Calu3 (cell line): ENCODE data around the gene DPP3. TPM values are rescaled to one million over a fixed set of nuclear protein-coding genes. Genes with fewer than 3 reads are reported as not detected.

ENCODE experiments used
- BruUV-seq: library from RNA; stranded (reverse); fragments of 400-500 nt; replicated peaks from 2 replicates; lab custom pipeline; 2021; lab: Mats Ljungman, UMichigan
- CTCF ChIA-PET: fragments of 300-600 bp; sonication (Branson Sonifier 250); formaldehyde crosslinking; loops from one replicate; lab custom pipeline; 2022; ENCODE audit warnings: antibody characterized with exemption; lab: Charles Lee
- DNase-seq: peaks from one replicate; pipeline ENCODE4 v3.0.0; 2022
- H3K27ac Mint-ChIP-seq: one replicate; pipeline ENCODE4 v1.8.0; 2022; ENCODE audit warnings: mixed read lengths; ENCODE audit not compliant: unreplicated experiment
- H3K27me3 Mint-ChIP-seq: one replicate; pipeline ENCODE4 v1.8.0; 2022; ENCODE audit warnings: mixed read lengths; ENCODE audit not compliant: unreplicated experiment
- H3K36me3 Mint-ChIP-seq: one replicate; pipeline ENCODE4 v1.8.0; 2022; ENCODE audit warnings: mild to moderate bottlenecking, moderate library complexity, mixed read lengths; ENCODE audit not compliant: insufficient read depth, unreplicated experiment
- H3K4me1 Mint-ChIP-seq: one replicate; pipeline ENCODE4 v1.8.0; 2022; ENCODE audit warnings: mild to moderate bottlenecking, low read depth, mixed read lengths; ENCODE audit not compliant: unreplicated experiment
- H3K4me3 Mint-ChIP-seq: one replicate; pipeline ENCODE4 v1.8.0; 2022; ENCODE audit warnings: mild to moderate bottlenecking, low read depth, moderate library complexity, mixed read lengths; ENCODE audit not compliant: unreplicated experiment
- H3K9me3 Mint-ChIP-seq: one replicate; pipeline ENCODE4 v1.8.0; 2022; ENCODE audit warnings: low read depth, mixed read lengths; ENCODE audit not compliant: unreplicated experiment
- CTCF ChIP-seq: fragments of 200-600 bp; IDR thresholded peaks from one replicate; pipeline ENCODE4 v1.8.0; 2022; ENCODE audit warnings: antibody characterized with exemption; ENCODE audit not compliant: unreplicated experiment
- intact Hi-C: fragments of 100-400 bp; cut with micrococcal nuclease; formaldehyde crosslinking; loops from one replicate; pipeline ENCODE4 v1.10.0; 2022; ENCODE audit not compliant: unreplicated experiment
- total RNA-seq: library from RNA; stranded (reverse); gene quantifications from 2 replicates; pipeline ENCODE4 v1.2.3, GENCODE V29; 2022

The DPP3 gene
- total RNA-seq, 1 experiment from 2014 or later = 57.4 TPM

DNA sequence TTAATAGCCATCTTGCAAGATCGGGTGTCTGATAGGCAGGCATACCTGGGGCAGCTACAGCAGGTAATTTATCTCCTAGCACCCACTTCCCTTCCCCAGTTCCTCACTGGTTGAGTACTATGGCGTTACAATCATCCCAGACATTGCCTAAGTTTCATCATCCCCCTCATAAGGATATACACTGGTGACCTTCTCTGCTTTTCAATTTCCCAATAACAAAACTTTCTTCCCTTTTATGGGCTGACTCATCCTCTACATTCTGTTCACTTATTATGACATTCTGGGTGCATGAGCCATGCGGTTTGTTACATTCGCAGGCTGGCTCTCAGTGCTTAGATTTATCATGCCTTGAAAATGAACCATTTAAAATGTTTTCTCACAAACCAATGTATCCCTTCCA lies 36.6 kb upstream of the DPP3 start:
- peaks cover 4% of the 10 kb centered on the region for H3K36me3 Mint-ChIP-seq
- no peaks in the 10 kb centered on the region for H3K4me1 Mint-ChIP-seq
- H3K4me3 Mint-ChIP-seq = no peak overlapping the region
- intact Hi-C loops = no loop called here
- no peaks in the 10 kb centered on the region for H3K9me3 Mint-ChIP-seq
- no peak for DNase-seq
- H3K27me3 Mint-ChIP-seq = peaks cover 62% of the 10 kb centered on the region
- CTCF ChIA-PET = no interaction called here
- no peak for TF ChIP-seq CTCF
- no peak overlapping the region for H3K27ac Mint-ChIP-seq
- no TSS peak for BruUV-seq

DNA sequence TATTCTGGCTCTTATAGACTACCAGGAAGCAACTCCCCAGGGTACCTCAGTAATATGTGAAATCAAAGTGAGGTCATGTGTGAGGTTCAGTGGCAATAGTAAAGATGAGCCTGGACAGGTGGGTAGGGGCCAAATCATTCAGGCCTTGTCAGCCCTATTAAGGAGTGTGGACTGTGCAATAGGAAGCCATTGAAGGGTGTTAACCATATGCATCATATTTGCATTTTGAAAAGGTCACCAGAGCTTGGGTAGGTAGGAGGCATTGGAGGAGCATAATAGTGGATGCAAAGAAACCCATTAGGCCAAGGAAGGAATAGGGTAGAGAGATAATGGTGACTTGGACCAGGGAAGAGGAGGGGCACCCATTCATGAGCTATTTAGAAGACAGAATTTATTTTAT lies 33.2 kb upstream of the DPP3 start:
- no peaks in the 10 kb centered on the region for H3K9me3 Mint-ChIP-seq
- no peak for DNase-seq
- H3K36me3 Mint-ChIP-seq = no peaks in the 10 kb centered on the region
- BruUV-seq = no TSS peak
- TF ChIP-seq CTCF = no peak
- H3K27ac Mint-ChIP-seq = no peak overlapping the region
- H3K4me1 Mint-ChIP-seq = no peaks in the 10 kb centered on the region
- CTCF ChIA-PET = no interaction called here
- peaks cover 93% of the 10 kb centered on the region for H3K27me3 Mint-ChIP-seq
- intact Hi-C loops = no loop called here
- no peak overlapping the region for H3K4me3 Mint-ChIP-seq

DNA sequence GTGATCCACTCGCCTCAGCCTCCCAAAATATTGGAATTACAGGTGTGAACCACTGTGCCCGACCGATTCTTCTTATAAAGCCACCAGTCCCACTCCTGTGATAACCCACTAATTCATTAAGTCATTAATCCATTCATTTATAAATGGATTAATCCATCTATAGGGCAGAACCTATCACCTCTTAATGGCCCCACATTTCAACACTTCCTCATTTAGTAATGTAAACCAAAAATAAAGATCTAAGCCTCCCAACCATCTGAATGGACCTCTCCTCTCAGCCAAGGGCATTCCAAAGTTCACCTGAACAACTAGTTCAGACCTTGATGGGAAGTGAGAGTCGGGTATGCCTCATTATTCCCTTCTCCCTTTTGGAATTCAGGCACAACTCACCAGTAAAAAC lies 31.7 kb upstream of the DPP3 start:
- no TSS peak for BruUV-seq

GRCh38 chr11:66450560-66450959 lies 29.7 kb upstream of the DPP3 start:
- no peak for TF ChIP-seq CTCF
- CTCF ChIA-PET = no interaction called here
- DNase-seq = no peak
- Mint-ChIP-seq H3K9me3 (no peaks in the 10 kb centered on the region), H3K4me3 (no peak overlapping the region), H3K27ac (no peak overlapping the region), H3K4me1 (peaks cover 18% of the 10 kb centered on the region), H3K36me3 (no peaks in the 10 kb centered on the region), H3K27me3 (peaks cover 70% of the 10 kb centered on the region)
- no TSS peak for BruUV-seq
- intact Hi-C loops = no loop called here

More for the DNA sequence above, 31.7 kb upstream of the DPP3 start:
- intact Hi-C loops = no loop called here
- no peaks in the 10 kb centered on the region for H3K36me3 Mint-ChIP-seq
- H3K27me3 Mint-ChIP-seq = peaks cover 85% of the 10 kb centered on the region
- no peak overlapping the region for H3K4me3 Mint-ChIP-seq
- H3K4me1 Mint-ChIP-seq = no peaks in the 10 kb centered on the region
- no peaks in the 10 kb centered on the region for H3K9me3 Mint-ChIP-seq
- no peak for TF ChIP-seq CTCF
- H3K27ac Mint-ChIP-seq = no peak overlapping the region
- DNase-seq = no peak
- CTCF ChIA-PET = interaction anchor here (1.2 kb wide), 1 partner anchor 10 kb away, joined by 3 read pairs; the partner anchor contains the start of gene MRPL11
